NCI-H1694 (cell line): ENCODE results near the gene COL6A3.
A peak's percentile ranks its signal among the peaks of the same experiment; 100 is the strongest.

ENCODE experiments used
- DNase-seq: peaks from one replicate; lab custom pipeline; 2025; lab: John Stamatoyannopoulos, UW

The COL6A3 gene

DNA sequence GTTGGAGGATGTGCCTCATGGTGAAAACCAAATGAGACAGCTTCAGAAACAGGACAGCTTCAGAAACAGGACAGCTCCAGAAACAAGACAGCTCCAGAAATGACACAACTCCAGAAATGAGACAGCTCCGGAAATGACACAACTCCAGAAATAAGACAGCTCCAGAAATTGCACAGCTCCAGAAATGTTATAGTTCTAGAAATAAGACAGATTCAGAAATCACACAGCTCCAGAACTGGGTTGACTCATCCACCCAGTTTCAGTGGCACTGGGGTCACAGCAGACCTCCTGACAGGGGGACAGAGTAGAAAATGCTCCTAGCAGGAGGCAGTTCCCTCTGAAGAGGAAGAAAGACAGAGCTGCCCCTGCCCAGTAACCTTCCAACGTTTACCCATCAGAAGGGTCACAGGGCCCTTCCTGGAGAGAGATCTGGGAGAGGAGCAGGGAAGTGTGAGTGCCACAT is 26.9 kb upstream of the COL6A3 start:
- DNase-seq, result no peak

DNA sequence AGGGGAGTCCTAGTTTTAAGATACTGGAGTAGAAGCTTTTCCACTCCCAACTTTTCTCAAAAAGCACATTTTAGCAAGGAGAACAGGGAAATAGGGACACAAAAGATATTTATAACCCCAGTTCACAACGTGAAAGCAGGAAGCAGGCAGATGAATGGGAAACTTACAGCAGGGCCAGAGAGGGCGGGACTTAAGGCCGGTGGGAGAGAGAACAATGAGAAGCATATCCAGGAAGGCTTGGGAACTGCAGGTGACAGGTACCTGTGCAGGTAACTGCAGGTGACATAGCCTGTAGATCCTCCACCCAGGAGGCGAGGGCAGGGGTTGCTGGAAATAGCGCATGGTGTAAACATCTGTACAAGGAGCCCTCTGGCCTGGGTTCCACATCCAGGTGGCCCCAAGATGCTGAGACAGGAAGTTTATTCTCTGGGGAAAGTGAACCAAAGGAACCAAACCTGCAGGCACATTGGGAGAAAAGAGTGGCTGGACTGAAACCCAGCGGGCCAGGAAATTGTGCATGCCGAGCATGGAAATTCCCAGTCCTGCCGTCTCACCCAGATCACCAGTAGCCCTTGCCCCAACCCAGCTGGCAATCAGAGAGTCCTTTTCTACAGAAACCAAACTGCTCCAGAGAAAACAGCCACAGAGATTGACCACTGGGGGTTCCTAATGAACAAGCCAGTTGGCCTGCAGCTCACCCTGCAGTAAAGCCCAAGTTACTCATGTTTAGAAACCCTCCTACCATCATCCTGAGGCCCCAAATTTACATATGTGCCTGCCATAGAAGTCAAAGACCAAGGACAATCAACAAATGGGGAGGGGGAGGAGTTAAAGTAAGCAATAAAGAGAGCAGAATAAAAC is 24.3 kb upstream of the COL6A3 start:
- no peak for DNase-seq

DNA sequence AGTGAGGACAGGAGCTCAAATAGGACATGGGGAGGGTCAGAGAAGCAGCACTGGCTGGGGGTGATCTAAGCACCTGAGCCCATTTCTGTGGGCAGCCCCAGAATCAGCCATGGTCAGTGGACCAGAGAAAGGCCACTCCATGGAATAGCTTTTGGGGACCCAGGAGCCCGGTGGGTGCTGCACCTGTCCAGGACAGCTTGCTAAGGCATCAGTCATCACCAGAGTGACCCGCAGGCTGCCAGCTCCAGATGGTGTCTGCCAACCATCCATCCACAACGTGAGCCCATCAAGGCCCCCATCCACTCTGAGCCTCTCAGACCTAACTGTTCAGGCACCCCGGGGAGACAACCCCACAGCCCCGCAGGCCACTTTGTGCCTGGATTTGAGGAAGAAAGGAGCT is 23.6 kb upstream of the COL6A3 start:
- DNase-seq, result no peak

DNA sequence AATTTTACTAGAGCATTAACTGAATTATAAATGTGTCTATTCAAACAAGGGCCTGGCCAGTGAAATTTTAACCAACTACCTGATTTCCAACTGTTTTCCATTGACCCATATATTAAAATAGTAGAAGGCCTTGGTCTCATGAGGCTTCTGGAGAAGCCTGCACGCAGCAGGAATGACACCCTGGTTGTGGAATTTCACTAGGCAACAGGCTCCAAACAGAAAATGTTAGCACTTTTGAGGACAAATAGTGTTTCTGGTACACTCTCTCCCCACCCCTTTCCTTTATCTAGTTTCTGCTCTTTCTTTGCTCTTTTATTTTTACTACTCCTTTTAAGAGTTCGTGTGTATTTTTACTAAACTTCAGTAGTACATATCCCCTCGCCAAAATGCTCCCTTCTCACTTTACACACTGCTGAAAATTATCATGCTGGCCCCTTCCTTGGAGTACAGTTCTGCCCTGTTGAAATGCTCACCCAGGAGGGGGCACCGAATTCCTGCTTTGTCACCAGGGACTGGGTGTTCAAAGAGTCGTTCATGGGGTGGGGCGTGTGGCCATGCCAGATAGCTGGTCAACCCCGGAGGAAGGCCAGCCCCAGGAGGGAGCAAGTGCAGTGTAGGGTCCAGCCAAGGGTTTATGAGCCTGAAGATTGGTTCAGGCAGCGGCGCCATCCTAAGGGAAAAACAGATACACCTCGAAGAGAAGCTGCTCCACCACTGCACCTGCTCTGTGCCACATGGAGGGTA is 22.1 kb upstream of the COL6A3 start:
- no peak for DNase-seq

DNA sequence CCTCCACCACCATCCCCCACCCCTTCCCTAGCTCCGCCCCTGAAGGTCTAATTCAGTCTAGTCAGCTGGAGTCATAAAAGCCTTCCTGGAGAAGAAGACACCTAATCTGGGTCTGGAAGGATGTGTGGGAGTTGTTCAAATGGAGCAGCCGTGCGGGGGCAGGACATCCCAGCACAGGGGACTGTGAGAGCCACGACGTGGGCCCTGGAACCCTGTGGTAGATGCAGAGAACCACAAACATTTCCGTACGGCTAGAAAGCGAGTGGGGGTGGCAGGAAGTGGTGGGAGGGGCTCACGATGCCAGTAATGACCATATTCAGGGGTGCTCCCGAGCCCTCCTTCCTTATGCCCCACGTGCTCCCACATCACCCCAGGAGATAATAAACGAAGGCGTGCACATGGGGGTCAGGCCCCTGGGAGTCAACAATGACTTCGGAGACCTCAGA is 20.9 kb upstream of the COL6A3 start:
- no peak for DNase-seq

DNA sequence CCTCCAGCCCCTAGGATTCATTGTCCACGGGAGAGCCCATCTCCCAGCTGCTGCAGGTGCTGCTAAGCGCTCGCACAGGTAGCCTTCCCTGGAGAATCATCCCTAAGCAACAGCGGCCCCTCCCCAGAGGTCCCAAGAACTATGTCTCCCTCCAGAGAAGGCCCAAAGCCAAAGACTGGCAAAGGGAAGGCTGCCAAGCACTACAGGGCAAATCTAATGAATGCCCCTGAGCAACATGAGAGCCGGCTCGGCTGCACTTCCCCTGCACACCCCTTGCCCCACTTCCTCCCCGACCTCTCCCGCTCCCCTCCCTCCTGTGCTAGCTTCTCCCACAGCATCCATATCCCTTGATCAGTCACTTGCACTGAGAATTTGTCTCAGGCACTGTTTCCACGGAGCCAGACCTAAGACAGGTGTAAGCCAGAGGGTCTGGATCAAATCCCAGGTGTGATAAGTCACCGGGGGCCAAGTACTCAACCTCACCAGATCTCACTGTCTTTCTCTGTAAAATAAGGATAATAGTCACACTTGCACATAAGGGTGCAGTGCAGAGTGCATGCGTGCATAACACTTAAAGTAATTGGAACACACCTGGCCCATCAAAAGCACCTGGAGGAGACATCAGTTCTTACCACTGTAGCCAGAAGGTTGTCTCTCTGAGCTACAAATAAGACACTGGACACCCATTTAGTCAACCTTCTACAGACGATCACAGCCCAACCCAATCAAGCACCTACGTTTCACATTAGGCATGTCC is 20.1 kb upstream of the COL6A3 start:
- no peak for DNase-seq

DNA sequence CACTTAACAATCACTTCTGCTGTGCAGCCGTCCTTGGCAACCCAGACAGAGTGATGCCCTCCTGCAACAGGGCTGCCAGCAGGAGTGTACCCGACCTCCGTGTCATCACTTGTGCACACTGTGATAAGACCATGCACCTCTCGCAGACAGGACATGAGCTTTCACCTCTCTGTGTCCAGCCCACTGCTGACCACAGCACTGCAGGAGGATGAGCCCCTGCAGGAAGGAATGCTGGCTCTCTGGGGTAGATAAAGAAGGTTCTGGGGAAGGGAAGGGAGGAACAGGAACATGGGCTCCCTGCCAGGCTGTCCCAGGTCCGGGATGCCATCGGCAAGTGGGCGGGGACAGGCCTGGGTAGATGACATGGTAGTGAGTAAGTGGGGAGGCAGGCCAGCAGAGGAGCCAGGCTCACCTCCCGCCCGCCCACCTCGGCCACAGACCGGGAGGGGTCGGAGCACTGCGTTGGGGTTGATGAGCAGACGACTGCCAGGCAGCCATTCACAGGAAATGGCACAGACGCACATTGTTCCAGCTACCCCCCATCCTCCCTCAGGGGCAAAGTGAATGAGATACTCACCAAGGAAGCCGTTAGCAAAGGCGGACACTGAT is 18.6 kb upstream of the COL6A3 start:
- DNase-seq, result no peak

DNA sequence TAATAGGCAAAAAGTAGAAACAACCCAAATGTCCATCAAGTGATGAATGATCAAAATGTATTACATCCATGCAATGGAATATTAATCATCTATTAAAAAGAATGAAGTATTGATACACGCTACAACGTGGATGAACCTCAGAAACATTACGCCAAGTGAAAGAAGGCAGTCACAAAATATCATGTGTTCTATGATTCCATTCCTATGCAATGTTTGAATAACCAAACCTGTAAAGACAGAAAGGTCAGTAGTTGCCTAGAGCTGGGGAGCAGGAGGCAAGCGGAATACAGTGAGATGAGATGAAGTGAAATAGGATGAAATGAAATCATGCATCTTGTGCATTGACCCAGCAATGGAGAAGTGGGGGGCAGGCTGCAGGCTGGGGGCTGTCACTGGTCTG is 17.9 kb upstream of the COL6A3 start:
- DNase-seq, result no peak

DNA sequence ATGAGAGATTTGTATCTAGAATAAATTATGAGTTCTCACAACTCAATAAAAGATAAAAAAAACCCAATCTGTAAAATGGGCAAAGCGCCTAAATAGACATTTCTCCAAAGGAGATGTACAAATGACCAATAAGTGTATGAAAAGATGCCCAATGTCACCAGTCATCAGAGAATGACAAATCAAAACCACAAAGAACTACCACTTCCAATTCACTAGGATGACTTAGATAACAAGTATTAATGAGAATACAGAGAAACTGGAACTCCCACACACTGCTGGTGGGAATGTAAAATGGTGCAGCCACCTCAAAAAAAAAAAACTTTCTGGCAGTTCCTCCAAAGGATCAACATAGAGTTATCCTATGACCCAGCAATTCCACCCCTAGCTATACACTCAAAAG is 17.4 kb upstream of the COL6A3 start:
- DNase-seq, result no peak

DNA sequence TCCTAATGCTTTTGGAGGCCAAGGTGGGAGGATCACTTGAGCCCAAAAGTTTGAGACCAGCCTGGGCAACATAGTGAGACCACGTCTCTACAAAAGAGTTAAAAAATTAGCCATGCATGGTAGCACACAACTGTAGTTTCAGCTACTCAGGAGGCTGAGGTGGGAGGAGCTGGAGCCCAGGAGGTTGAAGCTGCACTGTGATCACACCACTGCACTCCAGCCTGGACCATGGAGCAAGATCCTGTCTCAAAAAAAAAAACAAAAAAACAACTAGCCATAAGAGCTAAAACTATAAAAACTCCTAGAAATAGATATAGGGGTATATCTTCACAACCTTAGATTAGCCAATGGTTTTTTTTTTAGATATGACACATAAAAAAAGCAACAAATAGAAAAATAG is 16.9 kb upstream of the COL6A3 start:
- DNase-seq, result no peak

DNA sequence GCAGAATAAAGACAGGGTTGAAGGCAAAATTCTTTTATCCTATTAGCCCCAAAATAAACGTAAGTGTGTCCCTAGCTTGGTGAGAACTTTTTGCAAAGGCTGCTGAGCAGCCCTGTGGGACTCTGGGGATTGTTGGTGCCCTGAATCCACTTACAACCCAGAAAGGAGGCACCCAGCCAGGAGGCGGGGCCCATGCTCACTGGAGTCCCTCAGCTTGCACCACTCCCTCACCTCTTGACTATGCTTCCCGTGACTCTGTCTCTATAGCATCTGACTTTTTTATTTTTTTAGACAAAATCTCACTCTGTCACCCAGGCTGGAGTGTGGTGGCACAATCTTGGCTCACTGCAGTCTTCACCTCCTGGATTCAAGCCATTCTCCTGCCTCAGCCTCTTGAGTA is 15.8 kb upstream of the COL6A3 start:
- no peak for DNase-seq

DNA sequence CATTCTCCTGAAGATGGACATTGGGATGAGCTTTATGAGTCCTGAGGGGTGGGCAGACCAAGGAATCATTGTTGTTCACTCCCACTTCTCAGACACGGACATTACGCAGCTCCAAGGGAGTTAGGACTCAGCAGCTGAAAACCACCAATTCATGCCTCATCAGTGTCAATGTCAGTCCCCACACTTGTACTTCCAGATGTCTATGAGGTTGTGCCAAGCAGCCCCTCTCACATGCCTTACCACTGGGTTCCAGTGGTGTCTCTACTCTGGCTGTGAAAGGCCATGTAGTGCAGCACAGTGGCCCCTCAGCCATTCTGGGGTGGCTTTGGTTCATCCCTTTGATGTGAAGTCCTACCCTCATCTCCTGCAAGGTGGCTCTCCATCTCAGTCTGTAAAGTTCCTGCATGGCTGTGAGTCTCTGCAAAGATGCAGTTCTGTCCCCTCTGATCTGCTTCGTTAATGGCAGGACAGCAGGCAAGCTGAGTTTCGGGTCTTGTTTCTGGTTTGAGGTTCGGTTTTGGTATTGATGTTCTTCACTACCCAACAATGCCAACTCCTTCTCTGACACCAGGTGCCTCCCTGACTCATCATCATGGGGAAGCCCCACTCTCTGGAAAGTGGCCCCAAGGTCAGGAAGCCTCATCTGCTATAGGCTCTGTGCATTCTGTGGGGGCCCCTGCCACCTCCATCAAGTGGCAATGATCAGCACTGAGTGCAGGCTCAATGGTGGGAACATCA is 14.0 kb upstream of the COL6A3 start:
- no peak for DNase-seq

DNA sequence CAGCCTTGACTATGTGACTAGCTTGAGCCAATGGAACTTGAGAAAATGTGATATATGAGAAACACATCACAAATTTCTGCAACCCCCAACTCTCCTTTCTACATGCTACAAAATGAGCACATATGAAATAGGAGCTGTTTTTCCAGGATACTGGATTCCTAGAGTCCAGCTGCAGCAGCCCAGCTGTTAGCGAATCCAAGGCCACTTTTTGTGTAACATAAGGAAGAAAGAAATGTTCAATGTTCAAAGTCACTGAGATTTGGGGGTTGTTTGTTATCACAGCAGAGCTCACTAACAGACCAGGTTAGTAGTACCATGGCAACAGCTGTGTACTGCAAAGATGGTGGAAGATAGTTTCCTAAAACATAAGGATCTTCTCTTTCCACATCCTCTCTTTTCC is 12.6 kb upstream of the COL6A3 start:
- DNase-seq, result no peak

DNA sequence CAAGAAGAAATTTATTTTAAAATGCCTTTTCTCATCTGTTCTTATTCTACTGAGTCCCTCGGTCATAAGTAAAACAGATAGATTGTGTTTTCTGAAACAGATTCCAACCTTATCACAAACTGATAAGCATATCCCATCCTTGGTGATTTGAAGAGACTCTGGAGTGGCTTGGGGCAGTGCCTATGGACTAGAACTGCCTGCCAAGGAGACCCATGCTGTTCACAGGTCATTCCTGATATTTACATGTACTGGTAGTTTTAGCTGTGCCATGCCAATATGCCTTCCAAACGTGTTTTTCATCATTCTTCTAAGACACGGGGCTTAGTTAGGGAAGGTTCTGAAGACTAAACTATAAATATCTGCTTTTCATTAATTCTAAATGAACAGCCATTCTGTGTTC is 11.4 kb upstream of the COL6A3 start:
- DNase-seq, result no peak

DNA sequence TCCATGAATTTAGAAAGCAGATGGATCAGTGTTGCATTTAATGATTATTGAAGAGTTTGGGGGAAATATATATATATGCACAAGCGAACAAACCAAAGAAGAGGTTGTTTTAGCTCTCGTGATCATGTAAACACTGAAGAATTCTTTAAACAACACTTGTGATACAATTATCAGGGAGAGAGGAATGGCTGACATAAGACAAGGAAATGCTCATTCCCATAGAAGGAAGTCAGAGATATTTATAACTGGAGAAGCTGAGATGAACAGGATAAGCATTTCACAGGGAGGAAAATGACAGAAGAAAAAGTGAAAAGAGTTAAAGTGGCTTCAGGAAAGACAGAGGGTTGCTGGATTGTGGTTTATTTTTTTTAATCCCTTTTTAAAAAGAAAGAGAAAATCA is 10.6 kb upstream of the COL6A3 start:
- no peak for DNase-seq

DNA sequence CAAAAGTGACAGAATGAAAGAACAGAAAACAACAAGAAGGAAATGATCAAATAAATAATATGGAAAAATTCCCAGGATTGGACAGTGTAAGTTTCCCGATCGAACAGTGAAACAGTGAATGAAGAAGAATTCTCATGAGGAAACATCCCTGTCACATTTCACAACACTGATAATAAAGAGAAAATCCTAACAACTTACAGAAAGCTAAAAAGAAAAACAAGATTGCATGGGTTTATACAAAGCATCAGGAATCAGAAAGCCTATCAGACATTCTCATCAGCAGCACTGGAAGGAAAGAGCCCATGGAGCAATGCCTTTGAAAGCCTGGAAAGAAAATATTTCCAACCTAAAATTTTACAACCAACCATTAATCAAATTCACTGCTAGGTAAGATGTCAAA is 9.9 kb upstream of the COL6A3 start:
- DNase-seq, result no peak

DNA sequence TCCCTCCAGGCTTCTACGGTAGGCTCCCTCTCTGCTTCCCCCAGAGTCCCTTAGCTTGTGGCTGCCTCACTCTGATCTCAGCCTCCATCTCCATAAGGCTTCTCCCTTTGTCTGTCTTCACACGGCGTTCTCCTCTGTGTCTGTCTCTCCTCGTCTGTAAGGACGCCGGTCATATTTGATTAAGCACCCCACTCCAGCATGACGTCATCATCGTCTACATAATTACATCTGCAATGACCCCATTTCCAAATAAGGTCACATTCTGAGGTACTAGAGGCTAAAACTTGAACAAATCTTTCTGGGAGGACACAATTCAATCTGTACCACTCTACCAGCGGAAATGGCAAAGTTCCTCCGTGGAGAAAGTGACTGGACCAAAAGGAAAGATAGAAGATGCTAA is 8.3 kb upstream of the COL6A3 start:
- DNase-seq, result no peak

DNA sequence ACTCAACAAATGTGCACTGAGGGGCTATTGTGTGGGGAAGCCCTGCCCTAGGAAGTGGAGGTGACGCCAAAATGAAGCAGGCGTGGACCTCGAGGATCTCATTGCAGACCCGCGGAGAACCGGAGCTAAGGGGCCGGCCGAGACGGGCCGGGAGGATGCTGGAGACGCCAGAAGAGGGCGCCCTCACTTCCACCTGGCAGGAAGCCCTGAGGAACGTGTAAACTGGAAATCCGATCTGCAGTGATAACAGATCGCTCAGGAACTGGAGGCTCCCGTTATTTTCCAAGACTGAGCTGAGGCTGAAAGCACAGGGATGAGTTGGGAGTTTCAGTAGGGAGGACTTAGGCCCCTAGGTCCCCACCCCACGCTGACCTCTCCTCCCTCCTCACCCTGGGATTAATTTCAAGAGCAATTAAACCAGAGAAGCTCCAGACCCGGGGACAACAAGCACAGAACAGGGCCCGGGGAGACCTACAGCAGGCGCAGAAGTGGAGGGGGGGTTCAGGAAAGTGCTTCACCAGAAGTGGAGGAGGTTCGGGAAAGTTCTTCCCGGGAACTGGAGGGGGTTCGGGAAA is 7.7 kb upstream of the COL6A3 start:
- DNase-seq, result peak; percentile 55

DNA sequence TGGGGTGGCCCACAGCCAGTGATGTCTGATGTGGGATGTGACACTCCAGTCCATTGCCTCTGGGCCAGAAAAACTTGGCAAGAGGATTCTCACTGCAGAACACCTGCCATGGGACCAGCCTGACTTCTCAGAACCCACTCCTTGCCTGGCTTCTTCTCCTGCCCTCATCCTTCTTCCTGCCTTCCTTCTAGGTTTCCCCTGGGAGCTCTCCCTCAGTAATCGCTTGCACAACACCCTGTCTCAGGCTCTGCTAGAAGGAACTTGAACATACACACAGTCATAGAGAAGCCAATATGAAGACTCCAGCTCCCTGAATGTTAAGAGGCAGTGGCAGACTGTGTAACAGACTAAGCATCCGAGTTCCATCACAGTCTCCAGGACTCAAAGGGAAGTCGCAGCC is 4.3 kb upstream of the COL6A3 start:
- no peak for DNase-seq

DNA sequence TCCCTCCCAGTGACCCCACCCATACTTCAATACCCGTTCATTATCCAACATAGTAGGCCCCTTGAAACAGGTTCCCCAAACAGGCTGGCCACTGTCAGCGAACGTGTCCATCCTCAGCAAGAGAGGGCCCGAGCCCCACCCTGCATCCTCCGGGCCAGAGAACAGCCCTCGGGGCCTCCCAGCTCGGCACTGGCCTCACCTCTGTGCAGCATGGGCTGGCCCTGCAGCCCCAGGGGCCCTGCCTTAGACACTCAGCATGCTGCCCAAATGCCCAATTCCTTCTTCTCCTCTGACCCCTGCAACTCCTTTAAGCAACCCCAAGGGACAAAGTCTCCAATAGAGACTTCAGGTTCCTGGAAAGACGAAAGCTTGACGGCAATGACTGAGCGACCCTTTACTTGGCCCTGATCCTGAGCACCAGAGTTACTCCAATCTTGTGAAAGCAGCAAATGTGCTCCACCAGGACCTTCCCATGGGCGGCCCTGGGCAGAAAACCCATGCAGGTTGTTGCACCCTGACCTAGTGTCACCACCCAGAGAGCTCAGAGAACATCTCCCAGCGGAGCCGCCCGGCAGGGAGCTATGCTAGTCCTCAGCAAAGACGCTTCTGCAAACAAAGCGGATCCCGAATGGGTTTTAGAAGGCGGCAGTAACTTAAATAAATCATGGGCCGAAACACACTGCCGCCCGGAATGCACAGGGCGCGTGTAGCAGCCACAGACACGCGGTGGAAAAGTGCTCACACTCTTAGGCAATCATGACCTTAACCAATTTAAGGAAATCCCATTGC is 782 bp downstream of the COL6A3 start:
- no peak for DNase-seq

DNA sequence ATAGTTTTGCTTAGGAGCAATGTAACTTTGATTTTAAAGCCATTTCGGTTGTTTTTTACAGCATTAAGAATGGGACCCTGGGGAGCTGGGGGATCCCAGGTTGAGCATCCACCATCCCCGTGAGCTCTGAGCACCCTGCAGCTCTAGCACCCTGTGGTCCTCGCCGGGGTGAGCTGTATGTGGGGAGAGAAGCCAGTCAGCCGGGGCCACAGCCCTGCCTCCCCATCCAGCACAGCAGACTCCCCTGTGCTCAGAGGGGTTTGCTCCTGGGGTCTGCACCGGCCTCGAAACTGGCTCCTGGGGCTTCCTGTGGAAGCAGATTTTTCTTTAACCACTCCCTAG is 1.3 kb downstream of the COL6A3 start:
- DNase-seq, result no peak
